Mucosa of descending colon (tissue), 3 donors: ENCODE results near the gene CEACAM16. TPM values are rescaled to one million over a fixed set of nuclear protein-coding genes. Genes with fewer than 3 reads are reported as not detected.

Experiments
- ATAC-seq: fragments of 200-7000 bp; cut with Tn5 transposase; one replicate; pipeline ENCODE4 v1.9.1; 2020; ENCODE audit warnings: mild to moderate bottlenecking, moderate library complexity
- DNase-seq, 3 donors: peaks; one replicate each; pipeline ENCODE4 v3.0.0-alpha.2; 2020
- H3K36me3 ChIP-seq: fragments of 200-600 bp; one replicate; pipeline ENCODE4 v1.8.0; 2021; ENCODE audit warnings: low read depth, mild to moderate bottlenecking
- H3K4me1 ChIP-seq: fragments of 200-600 bp; one replicate; pipeline ENCODE4 v1.8.0; 2021; ENCODE audit warnings: low read depth, mild to moderate bottlenecking
- H3K4me3 ChIP-seq: fragments of 200-600 bp; one replicate; pipeline ENCODE4 v1.8.0; 2021; ENCODE audit warnings: mild to moderate bottlenecking
- H3K9me3 ChIP-seq: fragments of 200-600 bp; one replicate; pipeline ENCODE4 v1.8.0; 2021; ENCODE audit warnings: mild to moderate bottlenecking
- CTCF ChIP-seq: fragments of 200-600 bp; IDR thresholded peaks from one replicate; pipeline ENCODE4 v1.8.0; 2022; ENCODE audit warnings: antibody characterized with exemption, mild to moderate bottlenecking
- intact Hi-C, 2 donors: fragments of 100-400 bp; cut with DNase I in 1 of 2; cut with micrococcal nuclease in 1 of 2; formaldehyde crosslinking; loops; one replicate each; pipeline versions ENCODE4 v1.11.0 to v1.11.1; 2022; cut with DNase I, micrococcal nuclease
- total RNA-seq, 3 donors: library from RNA; stranded (reverse); fragmentation: NEBNext Ultra II Directional in 2 of 3; extraction: Animal tissue kit (Norgen Biotek cat#: 25700) in 2 of 3; gene quantifications; one replicate each; pipeline versions ENCODE4 v1.2.1 to v1.2.4, GENCODE V29; 2021 to 2023
- donor health status: DM: no; HTN: no; CAD: no; lungs with moderate emphysema.
- donor health status: DM: no; HTN: no; CAD: no.
- donor health status: DM: no; HTN: yes; CAD: no.

Gene CEACAM16
- total RNA-seq, 3 donors from 2014 or later: 0.17 TPM; not detected in 2

GRCh38 chr19:44690131-44690440 is 8.9 kb upstream of the CEACAM16 start:
- no peaks in the 10 kb centered on the region for H3K9me3 ChIP-seq
- DNase-seq: no peak
- peaks cover 31% of the 10 kb centered on the region for H3K4me1 ChIP-seq
- TF ChIP-seq CTCF: no peak
- intact Hi-C loops: no loop called here
- H3K4me3 ChIP-seq: no peak overlapping the region
- ATAC-seq: no peak
- no peaks in the 10 kb centered on the region for H3K36me3 ChIP-seq

- Histone ChIP-seq H3K4me1 (peaks cover 31% of the 10 kb centered on the region), H3K36me3 (no peaks in the 10 kb centered on the region), H3K9me3 (no peaks in the 10 kb centered on the region), H3K4me3 (no peak overlapping the region)
- DNase-seq (no peak), ATAC-seq (no peak)
- intact Hi-C loops: no loop called here
- TF ChIP-seq CTCF: no peak
Observed at GRCh38 chr19:44692379-44692721, 6.6 kb upstream of the CEACAM16 start.

- Histone ChIP-seq H3K36me3 (no peaks in the 10 kb centered on the region), H3K9me3 (no peaks in the 10 kb centered on the region), H3K4me1 (peaks cover 39% of the 10 kb centered on the region), H3K4me3 (no peak overlapping the region)
- no peak for TF ChIP-seq CTCF
- intact Hi-C loops: no loop called here
- ATAC-seq (no peak), DNase-seq (peak in 1 of 3 donors; percentile 55)
Observed at GRCh38 chr19:44694184-44694579, 4.8 kb upstream of the CEACAM16 start.

GRCh38 chr19:44696939-44697669 is 1.8 kb upstream of the CEACAM16 start:
- no peak for TF ChIP-seq CTCF
- Histone ChIP-seq H3K36me3 (no peaks in the 10 kb centered on the region), H3K9me3 (no peaks in the 10 kb centered on the region), H3K4me3 (no peak overlapping the region), H3K4me1 (peaks cover 31% of the 10 kb centered on the region)
- ATAC-seq (no peak), DNase-seq (no peak)
- intact Hi-C loops: no loop called here

GRCh38 chr19:44697670-44698034 is 1.3 kb upstream of the CEACAM16 start:
- H3K4me1 ChIP-seq: peaks cover 26% of the 10 kb centered on the region
- no peak overlapping the region for H3K4me3 ChIP-seq
- no peaks in the 10 kb centered on the region for H3K36me3 ChIP-seq
- no peaks in the 10 kb centered on the region for H3K9me3 ChIP-seq
- intact Hi-C loops: no loop called here
- DNase-seq (no peak), ATAC-seq (no peak)
- TF ChIP-seq CTCF: no peak

GRCh38 chr19:44700547-44700946 is 1.6 kb downstream of the CEACAM16 start:
- Histone ChIP-seq H3K36me3 (no peaks in the 10 kb centered on the region), H3K4me3 (no peak overlapping the region), H3K4me1 (peaks cover 13% of the 10 kb centered on the region), H3K9me3 (no peaks in the 10 kb centered on the region)
- DNase-seq: no peak
- intact Hi-C loops: no loop called here
- TF ChIP-seq CTCF: no peak
- ATAC-seq: no peak
